WI38 (cell line): ENCODE measurements around the gene CHRNG.

ENCODE experiments used
- H3K4me3 ChIP-seq: 2 replicates; pipeline ENCODE4 v1.5.1; 2011; ENCODE audit warnings: low read depth, mild to moderate bottlenecking, control low read depth, low read length
- TF ChIP-seq, protein P1 (sequence below): IDR thresholded peaks from 2 replicates; pipeline ENCODE4 v1.5.1; 2012; ENCODE audit warnings: low read depth, mild to moderate bottlenecking, control low read depth, low read length

Gene CHRNG

GRCh38 chr2:232525199-232525598, 14.3 kb upstream of the CHRNG start:
- TF ChIP-seq, protein P1, sequence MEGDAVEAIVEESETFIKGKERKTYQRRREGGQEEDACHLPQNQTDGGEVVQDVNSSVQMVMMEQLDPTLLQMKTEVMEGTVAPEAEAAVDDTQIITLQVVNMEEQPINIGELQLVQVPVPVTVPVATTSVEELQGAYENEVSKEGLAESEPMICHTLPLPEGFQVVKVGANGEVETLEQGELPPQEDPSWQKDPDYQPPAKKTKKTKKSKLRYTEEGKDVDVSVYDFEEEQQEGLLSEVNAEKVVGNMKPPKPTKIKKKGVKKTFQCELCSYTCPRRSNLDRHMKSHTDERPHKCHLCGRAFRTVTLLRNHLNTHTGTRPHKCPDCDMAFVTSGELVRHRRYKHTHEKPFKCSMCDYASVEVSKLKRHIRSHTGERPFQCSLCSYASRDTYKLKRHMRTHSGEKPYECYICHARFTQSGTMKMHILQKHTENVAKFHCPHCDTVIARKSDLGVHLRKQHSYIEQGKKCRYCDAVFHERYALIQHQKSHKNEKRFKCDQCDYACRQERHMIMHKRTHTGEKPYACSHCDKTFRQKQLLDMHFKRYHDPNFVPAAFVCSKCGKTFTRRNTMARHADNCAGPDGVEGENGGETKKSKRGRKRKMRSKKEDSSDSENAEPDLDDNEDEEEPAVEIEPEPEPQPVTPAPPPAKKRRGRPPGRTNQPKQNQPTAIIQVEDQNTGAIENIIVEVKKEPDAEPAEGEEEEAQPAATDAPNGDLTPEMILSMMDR, result no peak
- H3K4me3 ChIP-seq, result no peak overlapping the region

- TF ChIP-seq, protein P1, result no peak
These were observed 13.6 kb upstream of the CHRNG start, which contains the start of gene CHRND for GRCh38 chr2:232525791-232526371. CHRND (plus strand) TSS chr2:232526160; CDS start chr2:232526216, 56 bp downstream.

GRCh38 chr2:232526372-232526941, 13.0 kb upstream of the CHRNG start:
- no peak overlapping the region for H3K4me3 ChIP-seq
- TF ChIP-seq, protein P1, result no peak

More at GRCh38 chr2:232525791-232526371, 13.6 kb upstream of the CHRNG start, which contains the start of gene CHRND:
- no peak within 1 kb of the TSS for H3K4me3 ChIP-seq

DNA sequence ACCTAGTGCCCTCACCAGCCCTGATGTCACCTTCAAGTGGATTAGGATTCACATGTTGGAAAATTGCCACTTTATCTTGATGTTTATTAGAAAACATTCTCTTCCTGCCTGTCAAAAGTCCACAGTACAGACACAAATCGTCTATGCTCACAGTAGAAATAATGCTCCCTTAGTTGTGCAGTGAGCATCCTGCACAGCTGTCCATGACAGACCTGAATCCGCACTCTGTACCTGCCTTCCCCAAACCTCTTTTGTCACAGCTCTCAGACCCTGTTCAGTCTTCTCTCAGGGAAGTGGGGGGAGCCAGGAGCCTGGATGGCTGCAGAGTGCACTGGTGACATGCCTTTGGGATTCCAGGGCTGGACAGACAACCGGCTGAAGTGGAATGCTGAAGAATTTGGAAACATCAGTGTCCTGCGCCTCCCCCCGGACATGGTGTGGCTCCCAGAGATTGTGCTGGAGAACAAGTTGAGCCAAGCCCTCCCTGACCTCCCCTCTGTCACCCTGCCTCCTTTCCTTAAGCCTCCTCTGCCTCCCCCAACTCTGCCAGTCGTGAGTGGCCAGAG, 11.5 kb upstream of the CHRNG start:
- TF ChIP-seq, protein P1, result no peak
- H3K4me3 ChIP-seq, result no peak overlapping the region

GRCh38 chr2:232528746-232529460, 10.6 kb upstream of the CHRNG start:
- TF ChIP-seq, protein P1, result no peak
- no peak overlapping the region for H3K4me3 ChIP-seq

- TF ChIP-seq, protein P1, result no peak
- H3K4me3 ChIP-seq, result no peak overlapping the region
These were observed 9.5 kb upstream of the CHRNG start for GRCh38 chr2:232529806-232530547.
